Measurements from ENCODE around the gene XRRA1.
"Not testable (repeated sequence)": the region's sequence is repeated elsewhere in the genome, so short reads cannot be mapped to it uniquely, and the experiment has no call there.

The XRRA1 gene

DNA sequence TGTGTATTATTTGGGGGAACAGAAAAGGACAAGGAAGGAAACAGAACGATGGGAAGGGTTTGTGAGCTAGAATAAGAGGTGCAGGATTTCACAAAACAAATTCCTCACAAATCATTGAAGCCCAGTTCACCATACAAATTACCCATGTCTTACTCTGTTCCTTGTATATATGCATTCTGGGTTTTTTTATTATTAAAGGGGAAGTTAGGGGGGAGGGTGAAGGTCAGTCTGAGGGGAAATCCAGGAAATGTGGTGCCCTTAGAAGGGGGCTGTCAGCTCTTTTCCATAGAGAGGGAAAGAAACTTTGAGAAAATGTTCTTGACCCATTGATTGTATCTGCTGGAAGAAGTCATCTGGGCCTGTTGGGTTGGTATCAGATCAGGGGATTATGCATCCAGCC lies 109.4 kb downstream of the XRRA1 start:
- no peak overlapping the region for H3K27ac ChIP-seq (ENCODE audit: low read length)
- H3K27me3 ChIP-seq (ENCODE audit: insufficient read depth, low read length, poor library complexity): no peaks in the 10 kb centered on the region
- ATAC-seq (ENCODE audit: insufficient read depth, low read depth) (no peak), DNase-seq (no peak)
- H3K4me3 ChIP-seq (ENCODE audit: low read depth in 1 of 2, low read length in 2 of 2): no peak overlapping the region
- H3K4me2 ChIP-seq (ENCODE audit: insufficient read depth, low read length): no peak overlapping the region
- H3K9me3 ChIP-seq (ENCODE audit: insufficient read depth, low read length, severe bottlenecking): no peaks in the 10 kb centered on the region
- no peaks in the 10 kb centered on the region for H3K4me1 ChIP-seq (ENCODE audit: insufficient read depth, low read length)
- no peaks in the 10 kb centered on the region for H4K20me1 ChIP-seq (ENCODE audit: insufficient read depth, low read length)
- H3K36me3 ChIP-seq (ENCODE audit: insufficient read depth, low read length): peaks cover 93% of the 10 kb centered on the region
- TF ChIP-seq, protein P1, sequence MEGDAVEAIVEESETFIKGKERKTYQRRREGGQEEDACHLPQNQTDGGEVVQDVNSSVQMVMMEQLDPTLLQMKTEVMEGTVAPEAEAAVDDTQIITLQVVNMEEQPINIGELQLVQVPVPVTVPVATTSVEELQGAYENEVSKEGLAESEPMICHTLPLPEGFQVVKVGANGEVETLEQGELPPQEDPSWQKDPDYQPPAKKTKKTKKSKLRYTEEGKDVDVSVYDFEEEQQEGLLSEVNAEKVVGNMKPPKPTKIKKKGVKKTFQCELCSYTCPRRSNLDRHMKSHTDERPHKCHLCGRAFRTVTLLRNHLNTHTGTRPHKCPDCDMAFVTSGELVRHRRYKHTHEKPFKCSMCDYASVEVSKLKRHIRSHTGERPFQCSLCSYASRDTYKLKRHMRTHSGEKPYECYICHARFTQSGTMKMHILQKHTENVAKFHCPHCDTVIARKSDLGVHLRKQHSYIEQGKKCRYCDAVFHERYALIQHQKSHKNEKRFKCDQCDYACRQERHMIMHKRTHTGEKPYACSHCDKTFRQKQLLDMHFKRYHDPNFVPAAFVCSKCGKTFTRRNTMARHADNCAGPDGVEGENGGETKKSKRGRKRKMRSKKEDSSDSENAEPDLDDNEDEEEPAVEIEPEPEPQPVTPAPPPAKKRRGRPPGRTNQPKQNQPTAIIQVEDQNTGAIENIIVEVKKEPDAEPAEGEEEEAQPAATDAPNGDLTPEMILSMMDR (IDR thresholded peaks at IDR 0.05; ENCODE audit: borderline replicate concordance, extremely low read depth, low read length, poor library complexity, severe bottlenecking): no peak
- TF ChIP-seq EZH2 (IDR thresholded peaks at IDR 0.05; ENCODE audit: borderline replicate concordance, low read depth, low read length, severe bottlenecking): no peak
- H3K79me2 ChIP-seq (ENCODE audit: insufficient read depth, low read length): no peaks in the 10 kb centered on the region
- no peak overlapping the region for H2AFZ ChIP-seq (ENCODE audit: low read depth, low read length)
- H3K9ac ChIP-seq (ENCODE audit: low read depth, low read length): no peak overlapping the region

- H3K9me3 ChIP-seq (ENCODE audit: insufficient read depth, low read length, severe bottlenecking): no peaks in the 10 kb centered on the region
- no peak for TF ChIP-seq EZH2 (IDR thresholded peaks at IDR 0.05; ENCODE audit: borderline replicate concordance, low read depth, low read length, severe bottlenecking)
- TF ChIP-seq, protein P1 (IDR thresholded peaks at IDR 0.05; ENCODE audit: borderline replicate concordance, extremely low read depth, low read length, poor library complexity, severe bottlenecking): no peak
- no peak overlapping the region for H3K4me2 ChIP-seq (ENCODE audit: insufficient read depth, low read length)
- H2AFZ ChIP-seq (ENCODE audit: low read depth, low read length): no peak overlapping the region
- DNase-seq (no peak), ATAC-seq (ENCODE audit: insufficient read depth, low read depth) (no peak)
- H3K27me3 ChIP-seq (ENCODE audit: insufficient read depth, low read length, poor library complexity): no peaks in the 10 kb centered on the region
- H3K4me1 ChIP-seq (ENCODE audit: insufficient read depth, low read length): no peaks in the 10 kb centered on the region
- H4K20me1 ChIP-seq (ENCODE audit: insufficient read depth, low read length): no peaks in the 10 kb centered on the region
- H3K9ac ChIP-seq (ENCODE audit: low read depth, low read length): no peak overlapping the region
- H3K36me3 ChIP-seq (ENCODE audit: insufficient read depth, low read length): peaks cover 93% of the 10 kb centered on the region
- H3K27ac ChIP-seq (ENCODE audit: low read length): no peak overlapping the region
- no peaks in the 10 kb centered on the region for H3K79me2 ChIP-seq (ENCODE audit: insufficient read depth, low read length)
- no peak overlapping the region for H3K4me3 ChIP-seq (ENCODE audit: low read depth in 1 of 2, low read length in 2 of 2)
These were observed 110.7 kb downstream of the XRRA1 start for GRCh38 chr11:74838188-74838587.

DNA sequence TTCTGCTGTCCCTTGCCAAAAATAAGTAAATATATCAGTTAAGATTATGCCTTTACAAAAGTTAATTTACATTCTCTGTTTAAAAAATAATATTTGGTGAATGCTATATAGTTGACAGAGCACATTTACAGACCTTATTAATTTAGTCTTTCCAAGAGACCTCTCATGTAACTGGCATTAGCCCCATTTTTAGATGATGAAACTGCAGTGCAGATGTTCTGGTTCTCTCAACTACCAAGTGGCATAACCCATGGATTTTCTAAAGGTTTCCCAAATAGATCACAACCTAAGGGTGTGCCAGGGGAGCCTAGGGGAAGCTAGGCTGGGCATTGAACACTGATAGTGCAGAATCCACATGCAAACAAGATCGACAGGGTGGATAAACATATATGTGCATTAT lies 111.7 kb downstream of the XRRA1 start:
- no peak overlapping the region for H3K27ac ChIP-seq (ENCODE audit: low read length)
- H3K27me3 ChIP-seq (ENCODE audit: insufficient read depth, low read length, poor library complexity): no peaks in the 10 kb centered on the region
- H3K36me3 ChIP-seq (ENCODE audit: insufficient read depth, low read length): peaks cover 88% of the 10 kb centered on the region
- no peaks in the 10 kb centered on the region for H3K4me1 ChIP-seq (ENCODE audit: insufficient read depth, low read length)
- H3K4me3 ChIP-seq (ENCODE audit: low read depth in 1 of 2, low read length in 2 of 2): no peak overlapping the region
- no peak overlapping the region for H2AFZ ChIP-seq (ENCODE audit: low read depth, low read length)
- H3K9me3 ChIP-seq (ENCODE audit: insufficient read depth, low read length, severe bottlenecking): no peaks in the 10 kb centered on the region
- H3K79me2 ChIP-seq (ENCODE audit: insufficient read depth, low read length): no peaks in the 10 kb centered on the region
- no peak overlapping the region for H3K9ac ChIP-seq (ENCODE audit: low read depth, low read length)
- TF ChIP-seq, protein P1 (IDR thresholded peaks at IDR 0.05; ENCODE audit: borderline replicate concordance, extremely low read depth, low read length, poor library complexity, severe bottlenecking): no peak
- TF ChIP-seq EZH2 (IDR thresholded peaks at IDR 0.05; ENCODE audit: borderline replicate concordance, low read depth, low read length, severe bottlenecking): no peak
- DNase-seq (no peak), ATAC-seq (ENCODE audit: insufficient read depth, low read depth) (no peak)
- no peaks in the 10 kb centered on the region for H4K20me1 ChIP-seq (ENCODE audit: insufficient read depth, low read length)
- H3K4me2 ChIP-seq (ENCODE audit: insufficient read depth, low read length): no peak overlapping the region

- no peaks in the 10 kb centered on the region for H3K4me1 ChIP-seq (ENCODE audit: insufficient read depth, low read length)
- H3K4me3 ChIP-seq (ENCODE audit: low read depth in 1 of 2, low read length in 2 of 2): no peak overlapping the region
- no peak overlapping the region for H3K27ac ChIP-seq (ENCODE audit: low read length)
- no peak overlapping the region for H3K9ac ChIP-seq (ENCODE audit: low read depth, low read length)
- TF ChIP-seq EZH2 (IDR thresholded peaks at IDR 0.05; ENCODE audit: borderline replicate concordance, low read depth, low read length, severe bottlenecking): no peak
- TF ChIP-seq, protein P1 (IDR thresholded peaks at IDR 0.05; ENCODE audit: borderline replicate concordance, extremely low read depth, low read length, poor library complexity, severe bottlenecking): no peak
- H3K4me2 ChIP-seq (ENCODE audit: insufficient read depth, low read length): no peak overlapping the region
- peaks cover 4% of the 10 kb centered on the region; the same call in 1 of the 2 replicates for H3K79me2 ChIP-seq (ENCODE audit: insufficient read depth, low read length)
- H3K9me3 ChIP-seq (ENCODE audit: insufficient read depth, low read length, severe bottlenecking): peaks cover 49% of the 10 kb centered on the region
- no peak overlapping the region for H2AFZ ChIP-seq (ENCODE audit: low read depth, low read length)
- H3K27me3 ChIP-seq (ENCODE audit: insufficient read depth, low read length, poor library complexity): no peaks in the 10 kb centered on the region
- DNase-seq: peak; percentile 28
- H4K20me1 ChIP-seq (ENCODE audit: insufficient read depth, low read length): no peaks in the 10 kb centered on the region
- ATAC-seq (ENCODE audit: insufficient read depth, low read depth): no peak
- peaks cover 68% of the 10 kb centered on the region for H3K36me3 ChIP-seq (ENCODE audit: insufficient read depth, low read length)
These were observed 122.0 kb downstream of the XRRA1 start for GRCh38 chr11:74826901-74827300.

DNA sequence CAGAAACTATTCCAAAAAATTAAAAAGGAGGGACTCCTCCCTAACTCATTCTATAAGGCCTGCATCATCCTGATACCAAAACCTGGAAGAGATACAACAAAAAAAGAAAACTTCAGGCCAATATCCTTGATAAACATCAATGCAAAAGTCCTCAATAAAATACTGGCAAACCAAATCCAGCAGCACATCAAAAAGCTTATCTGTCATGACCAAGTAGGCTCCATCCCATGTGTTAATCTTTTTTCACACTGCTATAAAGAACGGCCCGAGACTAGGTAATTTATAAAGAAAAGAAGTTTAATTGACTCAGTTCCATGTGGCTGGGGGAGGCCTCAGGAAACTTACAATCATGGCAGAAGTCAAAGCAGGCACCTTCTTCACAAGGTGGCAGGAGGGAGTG lies 123.3 kb downstream of the XRRA1 start:
- DNase-seq; H4K20me1 ChIP-seq (ENCODE audit: insufficient read depth, low read length); H3K4me3 ChIP-seq (ENCODE audit: low read depth in 1 of 2, low read length in 2 of 2); H3K4me2 ChIP-seq (ENCODE audit: insufficient read depth, low read length); H2AFZ ChIP-seq (ENCODE audit: low read depth, low read length); H3K27me3 ChIP-seq (ENCODE audit: insufficient read depth, low read length, poor library complexity); H3K27ac ChIP-seq (ENCODE audit: low read length); H3K4me1 ChIP-seq (ENCODE audit: insufficient read depth, low read length); H3K9ac ChIP-seq (ENCODE audit: low read depth, low read length); ATAC-seq (ENCODE audit: insufficient read depth, low read depth); H3K79me2 ChIP-seq (ENCODE audit: insufficient read depth, low read length): not testable (repeated sequence)
- peaks cover 49% of the 10 kb centered on the region for H3K9me3 ChIP-seq (ENCODE audit: insufficient read depth, low read length, severe bottlenecking)
- H3K36me3 ChIP-seq (ENCODE audit: insufficient read depth, low read length): peaks cover 79% of the 10 kb centered on the region
